Kidney (tissue), 14 donors: ENCODE measurements around the gene GABRA6. TPM values are rescaled to one million over a fixed set of nuclear protein-coding genes. Genes with fewer than 3 reads are reported as not detected.
A peak's percentile ranks its signal among the peaks of the same experiment; 100 is the strongest.

ENCODE experiments used
- DNase-seq, 5 donors: peaks; one replicate each; pipeline ENCODE4 v3.0.0-alpha.2; 2013 to 2020
- FAIRE-seq: peaks from 2 replicates; lab custom pipeline; 2012; peaks lifted over from hg19 to GRCh38; lab: Jason Lieb, UNC
- H3K27ac ChIP-seq, 2 donors: one replicate each; pipeline ENCODE4 v1.7.0; 2013; ENCODE audit warnings: low read depth in 2 of 2, low read length in 2 of 2, inconsistent platforms in 1 of 2
- H3K27me3 ChIP-seq: one replicate; pipeline ENCODE4 v1.7.1; 2013; ENCODE audit warnings: low read length, inconsistent platforms; ENCODE audit not compliant: control insufficient read depth, insufficient read depth
- H3K36me3 ChIP-seq, 3 donors: one replicate each; pipeline versions ENCODE4 v1.7.0 to v1.7.1; 2013; ENCODE audit warnings: low read length in 3 of 3, control low read depth in 1 of 3, inconsistent platforms in 1 of 3; ENCODE audit not compliant: insufficient read depth in 3 of 3, control insufficient read depth in 2 of 3
- H3K4me1 ChIP-seq, 3 donors: one replicate each; pipeline versions ENCODE4 v1.7.0 to v1.7.1; 2013; ENCODE audit warnings: low read length in 3 of 3, inconsistent platforms in 1 of 3, low read depth in 1 of 3; ENCODE audit not compliant: control insufficient read depth in 2 of 3, insufficient read depth in 2 of 3
- H3K4me3 ChIP-seq, 3 donors: one replicate each; pipeline versions ENCODE4 v1.7.0 to v1.8.1; 2013; ENCODE audit warnings: low read length in 3 of 3, control low read depth in 1 of 3, inconsistent platforms in 1 of 3
- H3K9ac ChIP-seq, 3 donors: one replicate each; pipeline versions ENCODE4 v1.7.0 to v1.7.1; 2013; ENCODE audit warnings: low read length in 3 of 3, control low read depth in 1 of 3, inconsistent platforms in 1 of 3
- H3K9me3 ChIP-seq, 3 donors: one replicate each; pipeline versions ENCODE4 v1.7.0 to v1.7.1; 2013; ENCODE audit warnings: low read length in 3 of 3, control low read depth in 1 of 3, inconsistent platforms in 1 of 3; ENCODE audit not compliant: control insufficient read depth in 2 of 3, insufficient read depth in 1 of 3
- CTCF ChIP-seq: IDR thresholded peaks from 3 replicates; pipeline ENCODE4 v1.5.1; 2012; ENCODE audit warnings: mild to moderate bottlenecking, moderate library complexity, borderline replicate concordance; ENCODE audit not compliant: insufficient read depth; ENCODE audit errors: extremely low read depth
- intact Hi-C: fragments of 100-400 bp; cut with DNase I; formaldehyde crosslinking; loops from one replicate; pipeline ENCODE4 v1.11.1; 2022
- polyA plus RNA-seq: library from polyadenylated mRNA; stranded (reverse); fragments of 350-450 nt; fragmentation: Illumina TruSeq; extraction: RNeasy Lipid Tissue Mini Kit (QIAGEN cat#74804); gene quantifications from one replicate; pipeline ENCODE4 v1.2.3, GENCODE V29; 2014; ENCODE audit warnings: low read depth, low replicate concordance; ENCODE audit not compliant: insufficient read depth
- total RNA-seq: library from RNA; stranded (reverse); fragmentation: NEBNext Ultra II Directional; extraction: Animal tissue kit (Norgen Biotek cat#: 25700); gene quantifications from one replicate; pipeline ENCODE4 v1.2.1, GENCODE V29; 2021
- donor health status: control.
- donor health status: control.
- donor health status: control.
- donor health status: control.
- donor health status: control.
- donor health status: DM: yes; HTN: yes; CAD: no.
- donor health status: Normal renal cell carcinoma (clear cell type).

The GABRA6 gene
- total and polyA plus RNA-seq, 2 donors from 2014 or later: not detected

- no peaks in the 10 kb centered on the region for H3K36me3 ChIP-seq
- no peak for TF ChIP-seq CTCF
- intact Hi-C loops: no loop called here
- no peak for DNase-seq
- H3K27me3 ChIP-seq: no peaks in the 10 kb centered on the region
- no peak for FAIRE-seq
- no peak overlapping the region for H3K27ac ChIP-seq
- peaks cover 0 to 3% (median 0%) of the 10 kb centered on the region in 3 donors for H3K9me3 ChIP-seq
- H3K9ac ChIP-seq: no peak overlapping the region
- H3K4me3 ChIP-seq: no peak overlapping the region
- no peaks in the 10 kb centered on the region for H3K4me1 ChIP-seq
These were observed 27.5 kb downstream of the GABRA6 start for GRCh38 chr5:161713042-161713441.

- FAIRE-seq (no peak), DNase-seq (no peak)
- Histone ChIP-seq H3K27ac (no peak overlapping the region), H3K9ac (no peak overlapping the region), H3K4me1 (no peaks in the 10 kb centered on the region), H3K9me3 (peaks cover 0 to 3% (median 0%) of the 10 kb centered on the region in 3 donors), H3K4me3 (no peak overlapping the region), H3K36me3 (no peaks in the 10 kb centered on the region), H3K27me3 (no peaks in the 10 kb centered on the region)
- TF ChIP-seq CTCF: no peak
- intact Hi-C loops: no loop called here
These were observed 33.6 kb downstream of the GABRA6 start for GRCh38 chr5:161719157-161719556.

GRCh38 chr5:161720460-161720859 is 34.9 kb downstream of the GABRA6 start:
- FAIRE-seq: peak; percentile 29

More at GRCh38 chr5:161720460-161720859, 34.9 kb downstream of the GABRA6 start:
- Histone ChIP-seq H3K9me3 (peaks cover 0 to 3% (median 0%) of the 10 kb centered on the region in 3 donors), H3K4me1 (no peaks in the 10 kb centered on the region), H3K36me3 (no peaks in the 10 kb centered on the region), H3K4me3 (no peak overlapping the region), H3K9ac (no peak overlapping the region), H3K27me3 (no peaks in the 10 kb centered on the region), H3K27ac (no peak overlapping the region)
- DNase-seq: no peak
- TF ChIP-seq CTCF: no peak
- intact Hi-C loops: no loop called here
